Measurements from ENCODE around the gene CAMK2N2.

- peak; percentile 97 for TF ChIP-seq SIN3A (IDR thresholded peaks at IDR 0.05; ENCODE audit: borderline replicate concordance, insufficient read depth, low read depth, low read length)
- TF ChIP-seq, protein P1, sequence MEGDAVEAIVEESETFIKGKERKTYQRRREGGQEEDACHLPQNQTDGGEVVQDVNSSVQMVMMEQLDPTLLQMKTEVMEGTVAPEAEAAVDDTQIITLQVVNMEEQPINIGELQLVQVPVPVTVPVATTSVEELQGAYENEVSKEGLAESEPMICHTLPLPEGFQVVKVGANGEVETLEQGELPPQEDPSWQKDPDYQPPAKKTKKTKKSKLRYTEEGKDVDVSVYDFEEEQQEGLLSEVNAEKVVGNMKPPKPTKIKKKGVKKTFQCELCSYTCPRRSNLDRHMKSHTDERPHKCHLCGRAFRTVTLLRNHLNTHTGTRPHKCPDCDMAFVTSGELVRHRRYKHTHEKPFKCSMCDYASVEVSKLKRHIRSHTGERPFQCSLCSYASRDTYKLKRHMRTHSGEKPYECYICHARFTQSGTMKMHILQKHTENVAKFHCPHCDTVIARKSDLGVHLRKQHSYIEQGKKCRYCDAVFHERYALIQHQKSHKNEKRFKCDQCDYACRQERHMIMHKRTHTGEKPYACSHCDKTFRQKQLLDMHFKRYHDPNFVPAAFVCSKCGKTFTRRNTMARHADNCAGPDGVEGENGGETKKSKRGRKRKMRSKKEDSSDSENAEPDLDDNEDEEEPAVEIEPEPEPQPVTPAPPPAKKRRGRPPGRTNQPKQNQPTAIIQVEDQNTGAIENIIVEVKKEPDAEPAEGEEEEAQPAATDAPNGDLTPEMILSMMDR (IDR thresholded peaks at IDR 0.05): no peak
- no peak; a peak in 1 of 4 replicates for TF ChIP-seq REST (IDR thresholded peaks at IDR 0.05; ENCODE audit: insufficient read depth in 1 of 2, low read depth in 2 of 2, low read length in 1 of 2)
- TF ChIP-seq POLR2AphosphoS5 (IDR thresholded peaks at IDR 0.05; ENCODE audit: low read depth, low read length): no peak
These were observed 11.8 kb downstream of the CAMK2N2 start, which contains the start of gene EEF1AKMT4 for GRCh38 chr3:184249412-184250166.
